Measurements from ENCODE around the gene CACNG7.

- TF ChIP-seq CTCF (IDR thresholded peaks at IDR 0.05 in 2 of 3, conservative IDR thresholded peaks at IDR 0.05 in 1 of 3; ENCODE audit: borderline replicate concordance in 1 of 3, insufficient read depth in 1 of 3, low read depth in 2 of 3, low read length in 2 of 3) (no peak), EZH2 (IDR thresholded peaks at IDR 0.05) (no peak), POLR2A (IDR thresholded peaks at IDR 0.05; ENCODE audit: borderline replicate concordance, extremely low read depth, insufficient read depth, insufficient read length) (no peak), REST (IDR thresholded peaks at IDR 0.05; ENCODE audit: low read depth) (no peak), SIN3A (IDR thresholded peaks at IDR 0.05; ENCODE audit: low read depth) (no peak), SP1 (IDR thresholded peaks at IDR 0.05; ENCODE audit: low read depth) (no peak)
Measured at GRCh38 chr19:53977429-53977990, 68.4 kb downstream of the CACNG7 start.

All from HCT116 (cell line).